ENCODE data around the gene SRP68. TPM values are rescaled to one million over a fixed set of nuclear protein-coding genes. Genes with fewer than 3 reads are reported as not detected.

SRP68 gene
- total and polyA plus RNA-seq, 9 of the 15 experiments (the other 6 are each of a cell fraction or from before 2014, with no cell fraction given), result 29.4 to 92.6 (median 36.2) TPM

GRCh38 chr17:76014100-76014924 lies 58.0 kb downstream of the SRP68 start:
- H3K36me3 ChIP-seq (ENCODE audit: control insufficient read depth, insufficient read depth, low read length), result no peaks in the 10 kb centered on the region
- ChIA-PET POLR2A (interaction anchor here (0.9 to 1.5 kb wide), 5 partner anchors 9 to 261 kb away, joined by 3 to 8 read pairs (median 7); no protein-coding TSS in a partner anchor), CTCF (ENCODE audit: low intra/inter-chr PET ratio) (interaction anchor here (0.6 to 1.9 kb wide), 6 partner anchors 107 to 284 kb away, joined by 3 to 13 read pairs (median 4); no protein-coding TSS in a partner anchor)
- WGBS (ENCODE audit: insufficient coverage, low coverage, missing lambda C conversion rate), result 4% methylated on average over 19 of the region's 19 CpGs
- BruUV-seq (replicated peaks), result no TSS peak
- peaks cover 32 to 72% of the 10 kb centered on the region in 2 experiments; a peak in 4 of 5 replicates for H3K27me3 ChIP-seq (ENCODE audit: control insufficient read depth in 2 of 2, insufficient read depth in 2 of 2, low read length in 2 of 2)
- peak overlapping the region; percentile 40; the same call in 1 of the 2 replicates for H2AFZ ChIP-seq (ENCODE audit: low read depth, low read length)
- H3K4me2 ChIP-seq (ENCODE audit: insufficient read depth, low read length), result peak overlapping the region; percentile 46; the same call in 1 of the 2 replicates
- in situ Hi-C loops (cut with MboI) (no loop called here), intact Hi-C loops (cut with micrococcal nuclease) (loop anchor here (5.0 kb wide), 2 partner anchors 108 to 283 kb away; no protein-coding TSS in a partner anchor)
- peak; percentile 84 to 90 (median 88) for DNase-seq (ENCODE audit: extremely low read depth in 1 of 4, low spot score in 3 of 4)
- peak overlapping the region in 1 of 2 experiments; percentile 73; a peak in 2 of 4 replicates for H3K9ac ChIP-seq (ENCODE audit: insufficient read depth in 1 of 2, low read depth in 2 of 2, low read length in 2 of 2)
- no peaks in the 10 kb centered on the region for H3K9me1 ChIP-seq (ENCODE audit: control insufficient read depth, insufficient read depth, low read length)
- H4K20me1 ChIP-seq (replicated peaks; ENCODE audit: control insufficient read depth, insufficient read depth, low read length), result 0 out of 2 replicates have a peak, but pooled peaks cover 8% of the 10 kb centered on the region
- ATAC-seq, result peak; percentile 97
- FAIRE-seq, result peak; percentile 77
- H3K4me3 ChIP-seq, result no peak overlapping the region
- H3K27ac ChIP-seq (ENCODE audit: extremely low read depth, low read depth, low read length), result no peak overlapping the region
- H3K4me1 ChIP-seq (replicated peaks in 1 of 2; ENCODE audit: control insufficient read depth in 2 of 2, insufficient read depth in 2 of 2, low read length in 2 of 2), result peaks cover 0 to 49% of the 10 kb centered on the region in 2 experiments; a peak in 3 of 5 replicates
- H3K9me3 ChIP-seq (replicated peaks; ENCODE audit: control insufficient read depth, insufficient read depth, low read depth, low read length), result no peaks in the 10 kb centered on the region
- H3K79me2 ChIP-seq (ENCODE audit: control insufficient read depth, insufficient read depth, low read length), result no peaks in the 10 kb centered on the region
- TF ChIP-seq CBX5 (IDR thresholded peaks at IDR 0.05; ENCODE audit: borderline replicate concordance, low read depth) (no peak), ERF (CRISPR knock-in tag; IDR thresholded peaks at IDR 0.05) (no peak), SNIP1 (IDR thresholded peaks at IDR 0.05; ENCODE audit: low read depth) (no peak), ZBTB5 (IDR thresholded peaks at IDR 0.05) (no peak), GABPB1 (CRISPR knock-in tag; IDR thresholded peaks at IDR 0.05) (0 out of 2 replicates have a peak, but pooled peaks have one; percentile 25), TCF15 (CRISPR knock-in tag; IDR thresholded peaks at IDR 0.05) (no peak), ZNF79 (CRISPR knock-in tag; IDR thresholded peaks at IDR 0.05; ENCODE audit: low read depth) (no peak), STAT5B (CRISPR knock-in tag; IDR thresholded peaks at IDR 0.05) (no peak)
- TF ChIP-seq, protein P1, sequence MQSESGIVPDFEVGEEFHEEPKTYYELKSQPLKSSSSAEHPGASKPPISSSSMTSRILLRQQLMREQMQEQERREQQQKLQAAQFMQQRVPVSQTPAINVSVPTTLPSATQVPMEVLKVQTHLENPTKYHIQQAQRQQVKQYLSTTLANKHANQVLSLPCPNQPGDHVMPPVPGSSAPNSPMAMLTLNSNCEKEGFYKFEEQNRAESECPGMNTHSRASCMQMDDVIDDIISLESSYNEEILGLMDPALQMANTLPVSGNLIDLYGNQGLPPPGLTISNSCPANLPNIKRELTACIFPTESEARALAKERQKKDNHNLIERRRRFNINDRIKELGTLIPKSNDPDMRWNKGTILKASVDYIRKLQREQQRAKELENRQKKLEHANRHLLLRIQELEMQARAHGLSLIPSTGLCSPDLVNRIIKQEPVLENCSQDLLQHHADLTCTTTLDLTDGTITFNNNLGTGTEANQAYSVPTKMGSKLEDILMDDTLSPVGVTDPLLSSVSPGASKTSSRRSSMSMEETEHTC (IDR thresholded peaks at IDR 0.05), result no peak
